Measurements from ENCODE around the gene ID1. TPM values are rescaled to one million over a fixed set of nuclear protein-coding genes. Genes with fewer than 3 reads are reported as not detected.
"Not testable (repeated sequence)": the region's sequence is repeated elsewhere in the genome, so short reads cannot be mapped to it uniquely, and the experiment has no call there.

The ID1 gene
- total RNA-seq, 1 donor from 2014 or later, result 373 TPM

- intact Hi-C loops (cut with DNase I), result no loop called here
- no peak for DNase-seq (ENCODE audit: low spot score)
- ATAC-seq, result no peak
Observed at GRCh38 chr20:31617432-31618104, 12.5 kb downstream of the ID1 start.

- ATAC-seq (no peak), DNase-seq (ENCODE audit: low spot score) (no peak)
- intact Hi-C loops (cut with DNase I), result no loop called here
Observed at GRCh38 chr20:31620246-31620645, 15.2 kb downstream of the ID1 start.

- intact Hi-C loops (cut with DNase I); ATAC-seq; DNase-seq (ENCODE audit: low spot score): not testable (repeated sequence)
Observed at GRCh38 chr20:31623123-31623505, 18.0 kb downstream of the ID1 start.

GRCh38 chr20:31626534-31626933 lies 21.4 kb downstream of the ID1 start:
- intact Hi-C loops (cut with DNase I); ATAC-seq; DNase-seq (ENCODE audit: low spot score): not testable (repeated sequence)

- DNase-seq (ENCODE audit: low spot score); ATAC-seq; intact Hi-C loops (cut with DNase I): not testable (repeated sequence)
Observed at GRCh38 chr20:31628057-31628456, 23.0 kb downstream of the ID1 start.

- intact Hi-C loops (cut with DNase I), result no loop called here
- DNase-seq (ENCODE audit: low spot score) (no peak), ATAC-seq (no peak)
Observed at GRCh38 chr20:31630187-31630790, 25.2 kb downstream of the ID1 start.

- no peak for ATAC-seq
- intact Hi-C loops (cut with DNase I), result no loop called here
Observed at GRCh38 chr20:31632548-31633338, 27.7 kb downstream of the ID1 start.

GRCh38 chr20:31633339-31633914 lies 28.3 kb downstream of the ID1 start:
- no peak for ATAC-seq
- DNase-seq (ENCODE audit: low spot score), result no peak
- intact Hi-C loops (cut with DNase I), result no loop called here

More at GRCh38 chr20:31632548-31633338, 27.7 kb downstream of the ID1 start:
- DNase-seq (ENCODE audit: low spot score), result no peak

- ATAC-seq, result peak; percentile 40
- intact Hi-C loops (cut with DNase I), result no loop called here
- no peak for DNase-seq (ENCODE audit: low spot score)
Observed at GRCh38 chr20:31637660-31638059, 32.6 kb downstream of the ID1 start, which contains the start of gene COX4I2. Gene COX4I2, plus strand, starts transcription at chr20:31637912. Its CDS starts 1,106 bp downstream, at chr20:31639018.

- ATAC-seq (no peak), DNase-seq (ENCODE audit: low spot score) (no peak)
- intact Hi-C loops (cut with DNase I), result no loop called here
Observed at GRCh38 chr20:31638317-31638716, 33.2 kb downstream of the ID1 start.

- DNase-seq (ENCODE audit: low spot score), result no peak
- ATAC-seq, result no peak
- intact Hi-C loops (cut with DNase I), result no loop called here
Observed at GRCh38 chr20:31638816-31639215, 33.7 kb downstream of the ID1 start.

GRCh38 chr20:31640259-31640658 lies 35.2 kb downstream of the ID1 start:
- intact Hi-C loops (cut with DNase I), result no loop called here
- no peak for DNase-seq (ENCODE audit: low spot score)
- ATAC-seq, result no peak

GRCh38 chr20:31641391-31641790 lies 36.3 kb downstream of the ID1 start:
- no peak for ATAC-seq
- DNase-seq (ENCODE audit: low spot score), result no peak
- intact Hi-C loops (cut with DNase I), result no loop called here

GRCh38 chr20:31642837-31643236 lies 37.7 kb downstream of the ID1 start:
- ATAC-seq, result no peak
- DNase-seq (ENCODE audit: low spot score), result no peak
- intact Hi-C loops (cut with DNase I), result no loop called here

GRCh38 chr20:31643522-31643921 lies 38.4 kb downstream of the ID1 start:
- no peak for DNase-seq (ENCODE audit: low spot score)
- ATAC-seq, result no peak
- intact Hi-C loops (cut with DNase I), result no loop called here

- no peak for ATAC-seq
- intact Hi-C loops (cut with DNase I), result no loop called here
- no peak for DNase-seq (ENCODE audit: low spot score)
Observed at GRCh38 chr20:31644701-31645100, 39.6 kb downstream of the ID1 start.

GRCh38 chr20:31648104-31648503 lies 43.0 kb downstream of the ID1 start:
- ATAC-seq; DNase-seq (ENCODE audit: low spot score); intact Hi-C loops (cut with DNase I): not testable (repeated sequence)

GRCh38 chr20:31652917-31653396 lies 47.9 kb downstream of the ID1 start:
- ATAC-seq (no peak), DNase-seq (ENCODE audit: low spot score) (no peak)
- intact Hi-C loops (cut with DNase I), result no loop called here

- ATAC-seq (no peak), DNase-seq (ENCODE audit: low spot score) (no peak)
- intact Hi-C loops (cut with DNase I), result no loop called here
Observed at GRCh38 chr20:31653561-31653960, 48.5 kb downstream of the ID1 start.

Measured in sciatic nerve (tissue), 2 donors.